IMR-90 (cell line): ENCODE data around the gene PSMD14.

ENCODE experiments used
- BHLHE40 ChIP-seq: fragments of 150-350 bp; IDR thresholded peaks from 2 replicates; pipeline ENCODE4 v1.6.1; 2016; ENCODE audit warnings: mild to moderate bottlenecking, low read depth, low read length
- CEBPB ChIP-seq: IDR thresholded peaks from 2 replicates; pipeline ENCODE4 v1.6.1; 2012; ENCODE audit warnings: low read depth, low read length, improper control_type of control experiment
- FOS ChIP-seq: fragments of 150-350 bp; IDR thresholded peaks from 2 replicates; pipeline ENCODE4 v1.6.1; 2016; ENCODE audit warnings: low read depth, low read length
- MAFK ChIP-seq: IDR thresholded peaks from 2 replicates; pipeline ENCODE4 v1.6.1; 2012; ENCODE audit warnings: low read depth, low read length, improper control_type of control experiment
- MAZ ChIP-seq: IDR thresholded peaks from 2 replicates; pipeline ENCODE4 v1.6.1; 2012; ENCODE audit warnings: low read depth, mild to moderate bottlenecking, low read length, improper control_type of control experiment, moderate library complexity, borderline replicate concordance
- MXI1 ChIP-seq: IDR thresholded peaks from 2 replicates; pipeline ENCODE4 v1.6.1; 2012; ENCODE audit warnings: low read depth, mild to moderate bottlenecking, low read length, moderate library complexity, borderline replicate concordance
- POLR2A ChIP-seq: IDR thresholded peaks from 2 replicates; pipeline ENCODE4 v1.6.1; 2012; ENCODE audit warnings: mild to moderate bottlenecking, low read depth, low read length
- RFX5 ChIP-seq: IDR thresholded peaks from 2 replicates; pipeline ENCODE4 v1.8.0; 2012; ENCODE audit warnings: low read depth, mild to moderate bottlenecking, low read length, moderate library complexity
- SMC3 ChIP-seq: fragments of 150-350 bp; IDR thresholded peaks from 2 replicates; pipeline ENCODE4 v1.6.1; 2016; ENCODE audit warnings: low read depth, mild to moderate bottlenecking, antibody characterized with exemption, low read length, moderate library complexity
- TF ChIP-seq, protein P1 (sequence below): conservative IDR thresholded peaks from 2 replicates; pipeline ENCODE4 v1.5.1; 2012; ENCODE audit warnings: mild to moderate bottlenecking, low read depth, low read length, improper control_type of control experiment
- TF ChIP-seq, protein P2 (sequence below): fragments of 150-350 bp; IDR thresholded peaks from 2 replicates; pipeline ENCODE4 v1.6.1; 2017; ENCODE audit warnings: mild to moderate bottlenecking, antibody characterized with exemption, low read length, low read depth

DNA sequence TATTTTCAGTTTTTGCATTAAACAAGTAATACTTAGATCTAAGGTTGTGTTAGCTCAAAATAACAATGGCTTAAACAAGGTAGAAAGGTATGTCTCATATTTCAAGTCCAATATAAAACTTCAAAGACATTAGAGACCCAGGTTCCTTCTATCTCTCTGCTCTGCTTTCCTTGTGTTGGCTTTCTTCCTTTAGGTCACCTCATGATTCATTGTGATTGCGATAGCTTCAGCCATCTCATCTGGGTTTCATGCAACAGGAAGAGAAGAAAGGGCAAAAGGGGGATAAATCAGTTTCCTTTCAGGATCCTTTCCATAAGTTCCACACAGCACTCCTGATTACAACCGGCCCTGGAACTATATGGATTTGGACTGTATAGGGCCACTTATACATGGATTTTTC, 91.9 kb downstream of the PSMD14 start:
- TF ChIP-seq, protein P1, sequence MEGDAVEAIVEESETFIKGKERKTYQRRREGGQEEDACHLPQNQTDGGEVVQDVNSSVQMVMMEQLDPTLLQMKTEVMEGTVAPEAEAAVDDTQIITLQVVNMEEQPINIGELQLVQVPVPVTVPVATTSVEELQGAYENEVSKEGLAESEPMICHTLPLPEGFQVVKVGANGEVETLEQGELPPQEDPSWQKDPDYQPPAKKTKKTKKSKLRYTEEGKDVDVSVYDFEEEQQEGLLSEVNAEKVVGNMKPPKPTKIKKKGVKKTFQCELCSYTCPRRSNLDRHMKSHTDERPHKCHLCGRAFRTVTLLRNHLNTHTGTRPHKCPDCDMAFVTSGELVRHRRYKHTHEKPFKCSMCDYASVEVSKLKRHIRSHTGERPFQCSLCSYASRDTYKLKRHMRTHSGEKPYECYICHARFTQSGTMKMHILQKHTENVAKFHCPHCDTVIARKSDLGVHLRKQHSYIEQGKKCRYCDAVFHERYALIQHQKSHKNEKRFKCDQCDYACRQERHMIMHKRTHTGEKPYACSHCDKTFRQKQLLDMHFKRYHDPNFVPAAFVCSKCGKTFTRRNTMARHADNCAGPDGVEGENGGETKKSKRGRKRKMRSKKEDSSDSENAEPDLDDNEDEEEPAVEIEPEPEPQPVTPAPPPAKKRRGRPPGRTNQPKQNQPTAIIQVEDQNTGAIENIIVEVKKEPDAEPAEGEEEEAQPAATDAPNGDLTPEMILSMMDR: no peak
- TF ChIP-seq MAFK (no peak), POLR2A (no peak), FOS (no peak), MAZ (no peak), MXI1 (no peak), RFX5 (no peak), SMC3 (no peak), BHLHE40 (no peak), CEBPB (peak; percentile 72)
- TF ChIP-seq, protein P2, sequence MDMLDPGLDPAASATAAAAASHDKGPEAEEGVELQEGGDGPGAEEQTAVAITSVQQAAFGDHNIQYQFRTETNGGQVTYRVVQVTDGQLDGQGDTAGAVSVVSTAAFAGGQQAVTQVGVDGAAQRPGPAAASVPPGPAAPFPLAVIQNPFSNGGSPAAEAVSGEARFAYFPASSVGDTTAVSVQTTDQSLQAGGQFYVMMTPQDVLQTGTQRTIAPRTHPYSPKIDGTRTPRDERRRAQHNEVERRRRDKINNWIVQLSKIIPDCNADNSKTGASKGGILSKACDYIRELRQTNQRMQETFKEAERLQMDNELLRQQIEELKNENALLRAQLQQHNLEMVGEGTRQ: no peak
